CD4-positive, alpha-beta T cell treated with Interleukin-17A for 4 hours (primary cell): ENCODE results near the gene MTHFR.
A peak's percentile ranks its signal among the peaks of the same experiment; 100 is the strongest.

Source experiments
- DNase-seq: peaks from one replicate; pipeline ENCODE4 v3.0.0-alpha.2; 2020; ENCODE audit warnings: mixed read lengths

Gene MTHFR

DNA sequence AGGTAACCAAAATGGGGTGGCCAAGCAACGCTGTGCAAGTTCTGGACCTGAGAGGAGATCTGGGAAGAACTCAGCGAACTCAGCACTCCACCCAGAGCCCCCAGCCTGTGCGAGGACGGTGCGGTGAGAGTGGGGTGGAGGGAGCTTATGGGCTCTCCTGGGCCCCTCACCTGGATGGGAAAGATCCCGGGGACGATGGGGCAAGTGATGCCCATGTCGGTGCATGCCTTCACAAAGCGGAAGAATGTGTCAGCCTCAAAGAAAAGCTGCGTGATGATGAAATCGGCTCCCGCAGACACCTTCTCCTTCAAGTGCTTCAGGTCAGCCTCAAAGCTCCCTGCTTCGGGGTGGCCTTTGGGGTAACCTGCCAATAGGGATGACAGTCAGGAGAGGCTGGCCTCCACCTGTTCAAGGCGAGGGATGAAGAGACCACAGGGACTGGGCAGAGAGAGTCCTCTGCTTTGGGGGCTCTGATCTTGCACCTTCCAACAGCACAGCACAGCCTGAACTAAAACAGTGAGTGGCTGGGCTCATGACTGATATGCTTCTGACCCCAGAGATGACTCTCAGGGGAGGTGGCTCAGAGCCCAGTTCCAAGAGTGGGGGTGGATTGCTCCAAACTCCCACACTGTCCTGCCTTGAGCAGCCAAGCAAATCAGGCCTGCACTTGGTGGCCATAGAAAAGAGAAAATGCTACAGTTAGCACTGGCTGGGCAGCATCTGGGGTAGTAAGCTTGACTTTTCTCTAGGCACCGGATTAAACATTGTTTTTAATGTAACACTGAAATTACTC is 9.5 kb downstream of the MTHFR start:
- no peak for DNase-seq

DNA sequence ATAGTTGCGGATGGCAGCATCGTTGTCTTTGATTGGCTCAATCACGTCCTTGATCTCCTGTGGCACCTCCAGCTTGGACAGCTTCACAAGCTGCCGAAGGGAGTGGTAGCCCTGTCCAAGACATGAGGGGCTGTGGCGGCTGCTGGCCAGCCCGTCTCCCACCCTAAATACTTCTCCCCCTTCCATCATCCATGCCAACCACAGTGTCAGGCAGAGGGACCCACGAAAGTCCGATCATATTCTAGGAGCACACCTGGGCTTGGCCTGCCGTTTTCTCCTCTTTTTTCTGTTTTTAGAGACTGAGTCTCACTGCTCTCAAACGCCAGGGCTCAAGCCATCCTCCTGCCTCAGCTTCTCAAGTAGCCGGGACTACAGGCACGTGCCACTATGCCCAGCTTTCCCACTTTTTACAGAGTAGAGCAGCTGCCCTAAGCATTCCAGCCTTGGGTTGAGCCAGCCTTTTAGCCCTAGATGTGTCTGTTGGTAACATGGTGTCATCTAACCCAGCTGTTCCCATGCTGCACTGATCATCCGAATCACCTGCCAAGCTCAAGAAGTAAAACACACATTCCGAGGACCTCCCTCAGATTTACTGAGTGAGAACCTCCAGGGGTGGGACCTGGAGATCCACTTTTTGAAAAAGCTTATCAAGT is 10.4 kb downstream of the MTHFR start:
- DNase-seq, result no peak

GRCh38 chr1:11794446-11795237 is 11.1 kb downstream of the MTHFR start:
- no peak for DNase-seq

DNA sequence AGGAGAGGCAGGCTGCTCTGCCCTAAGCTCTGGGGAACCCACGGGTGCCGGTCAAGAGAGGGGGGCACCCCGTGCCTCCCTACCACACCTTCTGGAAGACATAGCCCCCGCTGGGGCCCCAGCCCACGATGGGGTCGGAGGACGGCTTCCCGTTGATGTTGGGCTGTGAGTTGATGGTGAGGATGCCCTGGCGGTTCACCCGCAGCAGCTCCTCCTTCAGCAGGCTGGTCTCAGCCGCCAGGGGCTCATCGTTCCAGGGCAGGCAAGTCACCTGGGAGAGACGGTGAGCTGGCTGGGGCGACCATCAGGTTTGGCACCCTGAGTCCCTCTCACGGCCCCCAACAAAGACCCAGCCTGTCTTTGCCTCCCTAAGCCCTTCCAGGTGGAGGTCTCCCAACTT is 11.9 kb downstream of the MTHFR start:
- no peak for DNase-seq

- no peak for DNase-seq
These were observed 13.7 kb downstream of the MTHFR start for GRCh38 chr1:11792106-11792505.

DNA sequence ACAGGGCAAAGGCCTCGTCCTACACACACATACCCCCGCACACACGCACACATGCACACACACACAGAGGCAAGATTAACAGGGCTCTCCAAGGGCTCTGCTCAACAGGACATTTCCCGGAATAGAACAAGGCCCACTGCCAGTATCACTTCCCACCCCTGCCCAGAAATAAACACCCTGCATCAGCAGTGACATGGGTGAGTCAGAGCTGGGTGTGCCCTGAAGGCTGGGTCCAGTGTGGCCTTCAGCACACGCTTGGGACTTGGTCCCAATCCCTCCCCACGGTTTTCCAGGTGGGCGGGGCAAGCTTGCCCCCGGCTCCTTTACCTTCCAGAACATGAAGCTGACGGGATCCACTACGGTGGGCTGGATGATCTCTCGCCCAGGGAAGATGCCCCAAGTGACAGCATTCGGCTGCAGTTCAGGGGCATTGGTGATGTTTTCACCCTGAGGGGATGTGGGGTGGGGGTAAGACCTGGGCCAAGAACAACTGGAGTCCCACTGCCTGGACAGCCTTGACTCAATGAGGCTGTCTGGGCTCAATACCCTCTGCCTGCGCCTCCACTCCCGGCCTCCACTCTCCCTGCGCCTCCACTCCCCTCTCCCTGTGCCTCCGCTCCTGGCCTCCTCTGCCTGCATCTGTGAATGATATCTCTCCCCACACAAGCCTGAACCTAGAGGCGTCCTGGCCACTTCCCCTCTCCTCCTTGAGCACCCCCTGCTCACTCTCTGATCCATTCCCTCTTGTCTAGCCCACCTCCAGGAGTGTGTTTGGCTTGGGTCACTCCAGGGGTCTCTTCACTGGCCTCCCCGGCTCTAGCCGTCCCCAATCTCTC is 14.7 kb downstream of the MTHFR start:
- DNase-seq, result no peak

- DNase-seq, result no peak
These were observed 15.5 kb downstream of the MTHFR start for GRCh38 chr1:11790101-11790879.

DNA sequence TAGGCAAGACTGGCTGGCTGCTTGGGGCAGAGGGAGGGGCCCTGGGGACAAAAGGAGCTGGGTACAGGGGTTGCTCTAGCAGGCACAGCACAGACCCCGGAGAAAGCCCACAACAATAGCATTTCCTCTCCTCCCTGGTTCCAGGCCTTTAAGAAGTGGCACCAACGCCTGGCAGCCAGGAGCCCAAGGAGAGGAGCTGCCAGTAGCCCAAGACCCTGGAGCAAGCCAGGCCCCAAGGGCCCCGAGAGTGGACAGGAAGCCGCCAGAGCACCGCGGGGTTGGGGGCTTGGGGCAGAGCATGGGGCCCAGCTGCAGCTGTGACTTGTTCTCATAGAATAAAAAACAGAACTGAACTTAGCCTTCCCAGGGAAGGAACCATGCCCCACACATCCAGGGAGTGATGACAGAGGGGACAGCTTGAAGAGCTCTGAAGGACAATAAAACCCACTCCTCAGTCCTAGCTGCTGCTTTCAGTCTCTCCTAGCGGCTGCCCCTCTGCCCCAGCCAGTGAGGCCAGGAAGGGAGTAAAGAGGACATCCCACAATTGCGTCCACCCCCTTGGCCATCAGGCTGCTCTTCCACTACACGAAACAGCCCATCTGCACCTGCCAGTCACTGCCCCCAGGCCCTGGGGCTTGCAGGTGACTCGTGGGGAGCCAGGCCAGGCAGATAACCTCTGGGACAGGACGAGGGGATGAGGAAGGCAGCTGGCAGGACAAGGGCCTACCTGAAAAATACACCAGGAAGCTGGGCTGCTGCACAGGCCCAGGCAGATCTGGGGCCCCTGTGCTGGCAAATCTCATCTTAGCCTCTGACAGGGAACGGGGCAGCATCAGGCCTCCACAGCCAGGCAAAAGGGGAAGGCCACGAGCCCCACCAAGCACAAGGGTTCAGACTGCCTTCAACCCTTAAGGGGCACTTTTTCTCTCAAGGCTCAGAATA is 16.4 kb downstream of the MTHFR start:
- no peak for DNase-seq

DNA sequence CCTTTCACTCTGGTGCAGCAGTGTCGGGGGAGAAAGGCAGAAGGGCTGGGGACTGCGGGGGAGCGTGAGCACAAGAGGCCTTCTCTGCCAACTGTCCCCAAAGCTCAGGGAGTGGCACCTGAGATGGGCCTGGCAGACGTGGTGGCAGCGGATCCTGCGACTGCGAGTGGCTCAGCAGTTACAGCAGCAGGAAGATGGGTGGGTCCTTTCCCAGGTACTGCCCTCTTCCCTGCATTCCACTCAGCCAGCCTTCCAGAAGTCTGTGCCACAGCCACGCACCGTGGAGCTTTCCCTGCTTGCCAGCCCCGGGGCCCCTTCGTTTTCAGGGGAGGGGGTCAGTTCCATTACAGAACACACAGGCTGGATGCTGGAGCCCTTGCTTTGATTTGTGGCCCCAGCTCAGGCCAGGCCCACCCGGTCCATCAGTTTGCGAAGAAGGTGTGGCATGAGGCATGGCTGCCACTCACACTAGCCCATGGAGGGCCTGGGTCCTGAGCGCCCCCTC is 17.2 kb downstream of the MTHFR start:
- no peak for DNase-seq

DNA sequence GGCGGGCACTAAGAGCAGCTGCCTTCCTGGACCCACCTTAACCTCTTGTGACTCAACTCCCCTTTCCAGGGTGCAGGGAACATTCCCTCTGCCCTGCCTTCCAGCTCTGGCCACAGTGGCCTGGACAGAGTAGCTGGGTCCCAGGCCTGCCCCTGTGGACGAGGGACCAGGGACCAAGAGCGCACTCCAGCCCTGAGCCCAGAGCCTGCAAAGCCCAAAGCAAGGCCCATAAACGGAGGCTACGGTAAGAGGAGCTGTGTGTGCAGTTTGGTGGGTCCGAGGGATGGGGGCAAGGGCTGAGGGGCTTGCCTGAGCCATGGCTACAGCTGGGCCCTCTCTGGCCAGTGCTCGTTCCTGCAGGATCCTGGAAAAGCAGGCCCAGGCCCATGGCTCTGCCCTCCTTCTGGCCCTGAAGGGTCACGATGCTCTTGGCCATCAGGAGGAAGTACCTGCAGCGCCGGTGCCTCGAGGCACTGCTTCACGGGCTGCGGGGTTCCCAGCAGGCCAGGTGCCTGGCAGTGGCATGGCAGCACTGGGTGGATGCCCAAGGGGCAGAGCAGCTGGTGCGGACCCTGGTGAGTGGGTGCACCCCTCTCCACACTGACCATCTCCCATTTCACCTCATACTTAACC is 17.8 kb downstream of the MTHFR start:
- no peak for DNase-seq

DNA sequence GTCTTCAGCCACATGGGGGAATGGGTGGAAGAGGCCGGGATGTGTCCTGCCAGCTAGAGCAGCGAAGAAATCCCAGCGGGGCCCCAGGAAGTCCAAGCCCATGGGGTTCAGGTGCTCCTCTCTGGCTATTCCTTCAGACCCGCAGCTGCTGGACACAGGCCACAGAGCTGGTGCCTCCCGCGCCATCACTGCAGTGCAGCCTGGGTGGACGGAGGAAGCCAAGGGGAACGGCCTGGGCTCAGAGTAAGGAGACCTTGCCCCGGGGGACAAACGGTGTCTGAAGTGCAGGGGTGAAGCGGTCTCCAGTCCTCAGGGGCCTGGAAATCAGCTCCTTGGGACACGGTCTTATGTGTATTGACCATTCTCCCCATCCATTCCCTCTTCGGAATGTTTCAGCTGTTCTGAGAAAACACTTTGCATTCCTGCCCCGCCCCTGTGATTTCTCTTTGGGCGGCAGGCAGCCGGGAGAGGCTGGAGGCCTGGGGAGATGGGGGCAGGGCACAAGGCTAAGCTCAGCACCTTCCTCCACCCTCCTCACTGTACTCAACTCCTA is 18.4 kb downstream of the MTHFR start:
- DNase-seq, result no peak

- DNase-seq, result no peak
These were observed 19.6 kb downstream of the MTHFR start for GRCh38 chr1:11786168-11786567.

GRCh38 chr1:11784993-11785769 is 20.6 kb downstream of the MTHFR start:
- DNase-seq, result peak; percentile 62

GRCh38 chr1:11784256-11784992 is 21.3 kb downstream of the MTHFR start:
- DNase-seq, result no peak

- no peak for DNase-seq
These were observed 22.2 kb downstream of the MTHFR start for GRCh38 chr1:11783556-11783955.

DNA sequence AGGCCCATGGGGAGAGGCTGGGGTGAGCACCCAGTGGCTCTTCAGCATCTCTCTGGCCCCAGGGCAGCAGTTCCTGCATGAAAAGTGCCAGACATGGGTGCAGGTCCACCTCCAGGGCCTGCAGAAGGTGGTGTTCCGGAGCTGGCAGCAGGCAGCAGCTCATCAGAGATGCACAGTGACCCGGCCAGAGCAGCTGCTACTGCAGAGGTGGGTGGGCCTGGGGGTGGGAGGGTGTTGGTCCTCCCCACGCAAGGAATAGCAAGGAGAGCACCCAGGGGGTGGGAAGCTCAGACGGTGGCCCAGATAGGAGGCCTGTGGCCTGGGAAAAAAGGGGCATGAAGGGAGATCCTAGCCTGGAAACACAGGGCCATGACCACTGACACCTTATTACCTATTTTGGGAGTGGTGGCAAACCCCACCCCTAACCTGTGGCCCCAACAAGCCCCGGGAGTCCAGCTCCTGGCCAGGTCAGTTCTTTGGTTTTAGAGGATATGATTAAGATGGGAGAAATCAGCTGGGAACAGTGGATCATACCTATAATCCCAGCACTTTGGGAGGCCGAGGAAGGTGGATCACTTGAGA is 23.5 kb downstream of the MTHFR start:
- no peak for DNase-seq

DNA sequence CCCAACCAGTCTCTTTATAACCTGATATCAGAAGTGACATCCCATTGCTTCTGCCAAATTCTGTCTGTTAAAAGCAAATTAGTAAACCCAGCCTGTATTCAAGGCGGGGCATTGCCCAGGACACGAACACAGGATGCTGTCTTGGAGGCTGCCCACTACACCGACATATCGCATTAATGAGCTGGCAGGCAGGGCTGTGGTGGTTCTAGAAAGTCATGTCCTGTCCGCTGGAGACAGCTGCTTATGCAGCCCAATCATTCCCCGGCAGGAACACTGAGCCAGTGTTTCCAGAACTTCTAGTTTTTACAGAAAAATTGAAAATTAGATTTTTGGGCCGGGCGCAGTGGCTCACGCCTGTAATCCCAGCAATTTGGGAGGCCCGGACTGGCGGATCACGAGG is 24.5 kb downstream of the MTHFR start:
- DNase-seq, result no peak
